ENCODE measurements around the gene NEGR1. TPM values are rescaled to one million over a fixed set of nuclear protein-coding genes. Genes with fewer than 3 reads are reported as not detected.

Gene NEGR1
- total and polyA plus RNA-seq, 2 donors (not counting 3 experiments of a cell fraction or from before 2014, with no cell fraction given) = 6.8 to 21.8 TPM

- H3K4me1 ChIP-seq (ENCODE audit: control insufficient read depth, extremely low read depth, insufficient read depth, low read length) = no peaks in the 10 kb centered on the region
- POLR2A ChIA-PET = no interaction called here
- no peak overlapping the region for H3K4me2 ChIP-seq (ENCODE audit: insufficient read depth, low read length)
- DNase-seq (ENCODE audit: low read depth, low spot score) = no peak
- CTCF ChIA-PET = interaction anchor here (1.1 kb wide), 1 partner anchor 8 kb away, joined by 3 read pairs; no protein-coding TSS in a partner anchor
- TF ChIP-seq MYC (IDR thresholded peaks at IDR 0.05; ENCODE audit: low read depth, low read length) (no peak), POLR2AphosphoS5 (IDR thresholded peaks at IDR 0.05; ENCODE audit: insufficient read depth, low read depth, low read length) (no peak), EZH2 (IDR thresholded peaks at IDR 0.05; ENCODE audit: borderline replicate concordance, low read depth, low read length, severe bottlenecking) (no peak), CTCF (IDR thresholded peaks at IDR 0.05; ENCODE audit: extremely low read depth in 1 of 2, insufficient read depth in 1 of 2, low read depth in 1 of 2, low read length in 2 of 2) (no peak), GATA2 (IDR thresholded peaks at IDR 0.05; ENCODE audit: insufficient read depth, insufficient read length, low read depth, low read length) (no peak), MAX (IDR thresholded peaks at IDR 0.05; ENCODE audit: insufficient read depth, insufficient read length) (no peak), POLR2A (IDR thresholded peaks at IDR 0.05; ENCODE audit: low read depth, low read length) (no peak), JUN (IDR thresholded peaks at IDR 0.05; ENCODE audit: borderline replicate concordance, insufficient read depth, insufficient read length, low read depth) (no peak), FOS (IDR thresholded peaks at IDR 0.05; ENCODE audit: borderline replicate concordance, insufficient read depth, low read length) (no peak)
- H3K4me3 ChIP-seq (replicated peaks in 1 of 3; ENCODE audit: insufficient read depth in 1 of 3, low read depth in 1 of 3, low read length in 3 of 3) = no peak overlapping the region
- no peak overlapping the region for H3K27ac ChIP-seq (ENCODE audit: insufficient read depth, low read depth, low read length)
- peaks cover 2% of the 10 kb centered on the region for H3K9me1 ChIP-seq (replicated peaks; ENCODE audit: control insufficient read depth, extremely low read depth, insufficient read depth, low read length)
- no peaks in the 10 kb centered on the region for H3K36me3 ChIP-seq (ENCODE audit: control insufficient read depth in 2 of 2, extremely low read depth in 1 of 2, insufficient read depth in 2 of 2, low read length in 2 of 2)
- H4K20me1 ChIP-seq (replicated peaks; ENCODE audit: control insufficient read depth, extremely low read depth, insufficient read depth, low read length) = no peaks in the 10 kb centered on the region
- no peak for FAIRE-seq
- dilution Hi-C loops (cut with MboI; ENCODE audit: extremely low pct_ligation_motif_present, low sequenced_read_pairs) = no loop called here
- H3K79me2 ChIP-seq (ENCODE audit: control insufficient read depth, insufficient read depth, low read length) = no peaks in the 10 kb centered on the region
- no peak overlapping the region for H2AFZ ChIP-seq (ENCODE audit: low read depth, low read length)
- intact Hi-C loops (cut with micrococcal nuclease) = no loop called here
- no TSS peak for BruUV-seq (replicated peaks)
- no peaks in the 10 kb centered on the region for H3K27me3 ChIP-seq (ENCODE audit: control insufficient read depth in 2 of 2, insufficient read depth in 2 of 2, low read length in 2 of 2)
- H3K9ac ChIP-seq (replicated peaks; ENCODE audit: extremely low read depth, insufficient read depth, low read length) = no peak overlapping the region
- no peaks in the 10 kb centered on the region for H3K9me3 ChIP-seq (replicated peaks; ENCODE audit: control insufficient read depth, insufficient read depth, low read length)
Observed at GRCh38 chr1:71738910-71739309, 543.4 kb downstream of the NEGR1 start.
